Skeletal muscle tissue (tissue), 4 donors: ENCODE data around the gene VPS36. TPM values are rescaled to one million over a fixed set of nuclear protein-coding genes. Genes with fewer than 3 reads are reported as not detected.

Experiments
- H3K27ac ChIP-seq: one replicate; pipeline ENCODE4 v1.7.0; 2013; ENCODE audit warnings: mild to moderate bottlenecking, low read depth, low read length, inconsistent platforms
- H3K27me3 ChIP-seq, 3 donors: one replicate each; pipeline ENCODE4 v1.7.0; 2013; ENCODE audit warnings: low read length in 3 of 3; ENCODE audit not compliant: control insufficient read depth in 3 of 3, insufficient read depth in 3 of 3
- H3K36me3 ChIP-seq, 3 donors: one replicate each; pipeline ENCODE4 v1.7.0; 2013; ENCODE audit warnings: low read length in 3 of 3; ENCODE audit not compliant: control insufficient read depth in 3 of 3, insufficient read depth in 3 of 3
- H3K4me1 ChIP-seq, 3 donors: one replicate each; pipeline ENCODE4 v1.7.0; 2013; ENCODE audit warnings: low read length in 3 of 3, mild to moderate bottlenecking in 3 of 3; ENCODE audit not compliant: control insufficient read depth in 3 of 3, insufficient read depth in 3 of 3
- H3K4me3 ChIP-seq, 3 donors: one replicate each; pipeline ENCODE4 v1.7.0; 2013; ENCODE audit warnings: low read length in 3 of 3
- H3K9ac ChIP-seq, 3 donors: one replicate each; pipeline ENCODE4 v1.7.0; 2013; ENCODE audit warnings: low read length in 3 of 3, mild to moderate bottlenecking in 3 of 3, moderate library complexity in 2 of 3, low read depth in 1 of 3
- H3K9me3 ChIP-seq, 3 donors: one replicate each; pipeline ENCODE4 v1.7.0; 2013; ENCODE audit warnings: low read length in 3 of 3; ENCODE audit not compliant: control insufficient read depth in 3 of 3
- total RNA-seq: library from RNA; depleted of rRNA; stranded (reverse); fragments of >200 nt; gene quantifications from one replicate; pipeline ENCODE4 v1.2.3, GENCODE V29; 2014
- donor health status: Osteomylitis.

VPS36 gene
- total RNA-seq, 1 donor from 2014 or later = 40.7 TPM

GRCh38 chr13:52447354-52447753 lies 3.1 kb downstream of the VPS36 start:
- no peak overlapping the region for H3K4me3 ChIP-seq
- peaks cover 0 to 4% (median 0%) of the 10 kb centered on the region in 3 donors for H3K36me3 ChIP-seq
- no peak overlapping the region for H3K27ac ChIP-seq
- peaks cover 16 to 24% (median 19%) of the 10 kb centered on the region in 3 donors for H3K4me1 ChIP-seq
- H3K9ac ChIP-seq = no peak overlapping the region
- H3K9me3 ChIP-seq = no peaks in the 10 kb centered on the region
- no peaks in the 10 kb centered on the region for H3K27me3 ChIP-seq

GRCh38 chr13:52446265-52446664 lies 4.2 kb downstream of the VPS36 start:
- H3K36me3 ChIP-seq = peaks cover 2 to 7% (median 6%) of the 10 kb centered on the region in 3 donors
- no peak overlapping the region for H3K9ac ChIP-seq
- no peak overlapping the region for H3K4me3 ChIP-seq
- no peak overlapping the region for H3K27ac ChIP-seq
- no peaks in the 10 kb centered on the region for H3K27me3 ChIP-seq
- H3K9me3 ChIP-seq = no peaks in the 10 kb centered on the region
- peaks cover 15 to 24% (median 19%) of the 10 kb centered on the region in 3 donors for H3K4me1 ChIP-seq

- H3K4me3 ChIP-seq = no peak overlapping the region
- no peak overlapping the region for H3K27ac ChIP-seq
- no peak overlapping the region for H3K9ac ChIP-seq
- H3K27me3 ChIP-seq = no peaks in the 10 kb centered on the region
- H3K36me3 ChIP-seq = peaks cover 15 to 42% (median 40%) of the 10 kb centered on the region in 3 donors
- no peaks in the 10 kb centered on the region for H3K4me1 ChIP-seq
- H3K9me3 ChIP-seq = no peaks in the 10 kb centered on the region
Observed at GRCh38 chr13:52432456-52432855, 18.0 kb downstream of the VPS36 start.

- H3K9me3 ChIP-seq = no peaks in the 10 kb centered on the region
- H3K4me3 ChIP-seq = no peak overlapping the region
- no peaks in the 10 kb centered on the region for H3K27me3 ChIP-seq
- H3K36me3 ChIP-seq = peaks cover 6 to 36% (median 32%) of the 10 kb centered on the region in 3 donors
- no peaks in the 10 kb centered on the region for H3K4me1 ChIP-seq
- no peak overlapping the region for H3K27ac ChIP-seq
- no peak overlapping the region for H3K9ac ChIP-seq
Observed at GRCh38 chr13:52428295-52428694, 22.1 kb downstream of the VPS36 start.

GRCh38 chr13:52421216-52421615 lies 29.2 kb downstream of the VPS36 start:
- H3K9me3 ChIP-seq = no peaks in the 10 kb centered on the region
- no peaks in the 10 kb centered on the region for H3K27me3 ChIP-seq
- H3K27ac ChIP-seq = no peak overlapping the region
- H3K4me1 ChIP-seq = no peaks in the 10 kb centered on the region
- peaks cover 25 to 35% (median 29%) of the 10 kb centered on the region in 3 donors for H3K36me3 ChIP-seq
- no peak overlapping the region for H3K4me3 ChIP-seq
- H3K9ac ChIP-seq = no peak overlapping the region

GRCh38 chr13:52419080-52419479 lies 31.4 kb downstream of the VPS36 start:
- Histone ChIP-seq H3K4me1 (no peaks in the 10 kb centered on the region), H3K9ac (no peak overlapping the region), H3K27ac (no peak overlapping the region), H3K27me3 (no peaks in the 10 kb centered on the region), H3K9me3 (no peaks in the 10 kb centered on the region), H3K36me3 (peaks cover 31 to 45% (median 38%) of the 10 kb centered on the region in 3 donors), H3K4me3 (no peak overlapping the region)

GRCh38 chr13:52414963-52415362 lies 35.5 kb downstream of the VPS36 start:
- Histone ChIP-seq H3K9me3 (no peaks in the 10 kb centered on the region), H3K9ac (no peak overlapping the region), H3K27me3 (no peaks in the 10 kb centered on the region), H3K4me1 (no peaks in the 10 kb centered on the region), H3K4me3 (no peak overlapping the region), H3K36me3 (peaks cover 19 to 50% (median 46%) of the 10 kb centered on the region in 3 donors), H3K27ac (no peak overlapping the region)

GRCh38 chr13:52414051-52414450 lies 36.4 kb downstream of the VPS36 start:
- Histone ChIP-seq H3K4me1 (no peaks in the 10 kb centered on the region), H3K27ac (no peak overlapping the region), H3K9ac (no peak overlapping the region), H3K27me3 (no peaks in the 10 kb centered on the region), H3K4me3 (no peak overlapping the region), H3K9me3 (no peaks in the 10 kb centered on the region), H3K36me3 (peaks cover 19 to 49% (median 46%) of the 10 kb centered on the region in 3 donors)

- no peaks in the 10 kb centered on the region for H3K27me3 ChIP-seq
- no peaks in the 10 kb centered on the region for H3K9me3 ChIP-seq
- H3K27ac ChIP-seq = no peak overlapping the region
- peaks cover 16 to 42% (median 39%) of the 10 kb centered on the region in 3 donors for H3K36me3 ChIP-seq
- no peak overlapping the region for H3K4me3 ChIP-seq
- H3K9ac ChIP-seq = no peak overlapping the region
- H3K4me1 ChIP-seq = no peaks in the 10 kb centered on the region
Observed at GRCh38 chr13:52412128-52412527, 38.3 kb downstream of the VPS36 start.

GRCh38 chr13:52411629-52412028 lies 38.8 kb downstream of the VPS36 start:
- H3K4me1 ChIP-seq = no peaks in the 10 kb centered on the region
- H3K4me3 ChIP-seq = no peak overlapping the region
- no peaks in the 10 kb centered on the region for H3K9me3 ChIP-seq
- no peaks in the 10 kb centered on the region for H3K27me3 ChIP-seq
- no peak overlapping the region for H3K27ac ChIP-seq
- peaks cover 12 to 37% (median 35%) of the 10 kb centered on the region in 3 donors for H3K36me3 ChIP-seq
- no peak overlapping the region for H3K9ac ChIP-seq
